GM21529 (cell line): ENCODE results near the gene UBASH3B.
A peak's percentile ranks its signal among the peaks of the same experiment; 100 is the strongest.
"Not testable (repeated sequence)": the region's sequence is repeated elsewhere in the genome, so short reads cannot be mapped to it uniquely, and the experiment has no call there.

Source experiments
- ATAC-seq: cut with Tn5 transposase; IDR thresholded peaks from one replicate; pipeline ENCODE4 v1.9.1; 2021; ENCODE audit not compliant: unreplicated experiment

Gene UBASH3B

DNA sequence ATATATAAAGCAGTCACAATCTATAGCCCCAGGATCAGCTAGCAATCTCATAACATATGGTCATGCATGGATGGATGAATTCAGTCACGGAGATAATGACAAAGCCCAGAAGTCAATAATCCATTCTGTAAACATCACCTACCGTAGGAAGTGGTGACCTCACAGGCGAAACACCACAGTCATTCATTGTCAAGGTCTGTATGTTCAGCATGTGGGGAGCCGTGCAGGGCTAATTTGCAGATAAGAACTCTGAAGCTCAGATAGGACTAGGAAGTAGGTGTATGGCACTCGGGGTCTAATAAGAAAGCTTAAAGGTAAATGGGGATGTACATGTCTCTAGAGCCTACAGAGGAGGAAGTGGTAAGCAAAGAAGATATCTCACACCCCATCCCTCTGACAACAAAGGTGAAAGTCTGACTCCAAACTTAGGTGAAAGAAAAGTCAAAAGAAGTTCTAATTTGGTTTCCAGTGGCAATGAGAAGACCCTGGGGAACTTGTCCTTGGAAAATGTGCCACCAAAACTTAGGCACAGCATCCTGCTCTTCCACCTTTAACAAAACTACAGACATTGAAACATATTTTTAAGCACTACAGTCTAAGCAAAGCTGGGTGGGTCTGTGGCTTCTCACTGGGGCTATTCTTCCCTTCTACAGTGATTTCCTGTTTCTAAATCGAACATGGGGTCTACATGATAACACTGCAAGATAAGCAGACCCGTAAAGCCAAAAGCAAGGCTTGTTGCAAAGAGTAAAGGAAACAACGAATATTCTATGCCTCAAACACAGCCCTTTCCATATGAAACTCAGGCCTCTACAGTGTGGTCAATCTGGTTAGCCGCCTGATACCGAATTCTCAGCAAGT, 188.0 kb downstream of the UBASH3B start:
- ATAC-seq = peak; percentile 68

DNA sequence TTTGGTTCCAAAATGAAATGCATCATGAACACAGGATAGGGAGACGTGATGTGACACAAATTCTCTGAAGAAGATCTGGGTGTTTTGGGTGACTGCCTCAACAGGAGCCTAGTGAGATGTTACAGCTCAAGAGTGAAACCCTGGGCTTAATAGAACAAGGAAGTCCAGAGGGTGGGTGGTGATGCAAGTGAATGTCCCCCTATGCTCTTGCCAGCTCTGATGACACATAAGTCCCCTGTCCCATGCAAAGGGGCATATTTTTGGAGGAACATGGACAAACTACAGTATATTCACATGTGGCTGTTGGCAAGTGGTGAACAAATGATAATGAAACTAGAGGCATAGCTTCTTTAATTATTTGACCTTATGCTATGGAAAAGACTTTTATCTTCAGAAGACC, 191.9 kb downstream of the UBASH3B start:
- ATAC-seq = no peak

DNA sequence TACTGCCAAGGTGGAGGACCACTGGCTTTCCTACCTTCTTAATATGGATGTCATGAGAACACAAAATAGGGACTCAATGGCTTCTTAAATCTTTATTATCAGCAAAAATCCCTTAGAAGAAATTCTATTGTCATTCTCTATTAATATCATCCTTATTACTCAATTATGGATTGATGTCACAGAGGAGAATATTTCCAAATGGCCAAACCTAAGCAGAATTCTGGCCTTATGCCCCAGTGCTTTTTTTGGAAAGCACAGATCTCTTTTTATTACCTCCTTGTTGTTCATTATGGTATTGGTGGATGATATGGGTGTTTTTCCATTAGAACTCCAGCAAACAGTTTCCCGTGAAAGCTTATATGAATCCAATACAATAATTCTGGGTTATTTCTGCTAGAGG, 192.7 kb downstream of the UBASH3B start:
- ATAC-seq = no peak

DNA sequence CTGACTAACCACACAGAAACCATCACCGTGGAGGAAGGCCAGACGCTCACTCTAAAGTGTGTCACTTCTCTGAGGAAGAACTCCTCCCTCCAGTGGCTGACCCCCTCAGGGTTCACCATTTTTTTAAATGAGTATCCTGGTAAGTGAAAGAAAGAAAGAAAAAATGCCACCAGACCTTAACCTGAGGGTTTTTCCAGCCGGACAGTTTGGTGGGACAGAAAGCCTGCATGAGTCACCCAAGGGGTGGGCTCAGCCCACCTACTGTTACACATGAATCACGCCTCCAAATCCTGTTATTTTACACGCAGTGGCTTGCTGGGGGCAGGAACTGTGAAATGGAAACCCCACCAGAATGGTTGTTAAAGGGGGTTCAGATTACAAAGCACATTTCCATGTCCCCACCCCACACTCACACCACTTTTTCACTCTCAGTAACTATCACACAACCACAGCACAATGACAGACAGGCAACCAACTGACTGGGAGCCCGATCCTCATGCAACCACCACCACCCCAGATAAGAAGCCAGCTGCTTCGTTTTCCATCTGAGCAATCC, 194.6 kb downstream of the UBASH3B start:
- ATAC-seq = no peak

DNA sequence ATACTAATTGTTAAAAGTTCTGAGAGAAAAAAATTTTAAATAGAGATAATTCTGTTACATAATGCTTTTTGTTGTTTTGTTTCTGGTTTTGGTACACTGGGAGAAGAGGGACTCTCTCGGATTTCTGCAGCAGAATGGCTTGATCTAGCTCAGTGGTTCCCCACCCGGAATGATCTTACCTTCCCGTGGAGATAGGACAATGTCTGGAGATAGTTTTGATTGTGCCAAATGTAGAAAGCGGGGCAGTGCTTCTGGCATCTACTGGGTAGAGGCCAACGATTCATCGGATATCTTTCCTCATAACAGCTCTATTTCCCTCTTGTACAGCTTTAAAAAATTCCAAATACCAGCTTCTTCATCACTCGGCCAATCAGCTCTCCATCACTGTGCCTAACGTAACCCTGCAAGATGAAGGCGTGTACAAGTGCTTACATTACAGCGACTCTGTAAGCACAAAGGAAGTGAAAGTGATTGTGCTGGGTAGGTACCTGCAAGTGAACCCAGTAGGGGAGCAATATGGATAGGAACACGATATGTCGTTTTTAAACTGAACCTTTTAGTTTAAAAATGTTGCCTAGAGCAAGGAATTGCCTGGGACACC, 195.9 kb downstream of the UBASH3B start:
- ATAC-seq = peak; percentile 58

DNA sequence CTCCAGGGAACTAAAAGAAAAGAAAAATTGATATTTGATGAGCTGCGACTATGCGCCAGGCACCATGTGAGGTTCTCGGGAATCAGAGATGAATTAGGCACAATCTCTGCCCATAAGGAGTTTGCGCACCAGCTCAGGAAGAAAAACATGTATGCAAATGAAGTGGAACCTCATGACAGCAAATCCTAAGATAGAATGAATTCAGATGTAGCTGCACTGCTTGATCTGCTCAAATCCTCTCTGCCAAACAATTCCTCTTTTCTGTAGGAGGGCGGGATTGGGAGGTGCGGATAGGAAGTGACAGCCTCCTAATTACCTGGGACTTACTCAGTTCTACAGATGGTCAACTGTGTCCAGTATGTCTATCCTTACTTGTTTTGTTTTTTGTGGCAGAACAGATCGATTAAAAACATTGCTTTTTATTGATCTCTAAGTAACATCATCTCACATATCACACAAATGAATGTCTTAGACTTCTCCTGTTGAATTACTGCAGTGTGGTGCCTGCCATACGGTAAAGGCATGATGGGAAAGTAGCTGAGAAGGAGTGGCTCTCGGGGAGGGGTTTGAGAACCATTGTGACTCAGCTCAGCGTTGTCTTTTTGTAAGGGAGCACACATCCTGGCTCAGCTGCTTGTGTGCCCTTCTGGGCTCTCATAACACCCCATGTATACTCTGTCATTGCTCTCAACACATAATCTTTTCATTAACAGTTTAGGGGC, 196.7 kb downstream of the UBASH3B start:
- no peak for ATAC-seq

DNA sequence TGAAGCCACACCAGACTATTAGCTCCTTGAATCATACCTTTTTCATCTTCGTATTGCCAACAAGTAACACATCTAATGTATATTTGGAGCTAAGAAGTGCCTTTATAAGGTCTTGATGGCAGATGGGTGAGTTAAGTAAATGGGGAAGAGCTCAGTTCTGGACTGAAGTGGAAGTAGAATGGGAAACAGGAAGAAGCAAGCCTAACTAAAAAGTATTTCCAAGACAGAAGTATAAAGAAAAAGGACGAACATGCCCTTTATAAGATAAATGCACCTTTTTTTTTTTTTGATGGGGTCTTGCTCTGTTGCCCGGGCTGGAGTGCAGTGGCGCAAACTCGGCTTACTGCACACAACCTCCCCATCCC, 197.3 kb downstream of the UBASH3B start:
- ATAC-seq = no peak

DNA sequence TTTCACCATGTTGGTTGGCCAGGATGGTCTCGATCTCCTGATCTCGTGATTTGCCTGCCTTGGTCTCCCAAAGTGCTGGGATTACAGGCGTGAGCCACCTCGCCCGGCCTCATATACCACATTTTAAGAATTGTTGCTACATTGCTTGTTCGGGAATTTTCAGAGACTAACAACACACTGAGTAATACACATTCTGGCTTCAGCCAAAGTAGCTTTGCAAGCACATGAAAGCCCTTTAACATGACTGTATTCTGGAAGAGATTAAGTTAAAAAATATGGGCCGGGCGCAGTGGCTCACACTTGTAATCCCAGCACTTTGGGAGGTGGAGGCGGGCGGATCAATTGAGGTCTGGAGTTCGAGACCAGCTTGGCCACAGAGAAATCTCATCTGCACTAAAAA, 197.7 kb downstream of the UBASH3B start:
- no peak for ATAC-seq

DNA sequence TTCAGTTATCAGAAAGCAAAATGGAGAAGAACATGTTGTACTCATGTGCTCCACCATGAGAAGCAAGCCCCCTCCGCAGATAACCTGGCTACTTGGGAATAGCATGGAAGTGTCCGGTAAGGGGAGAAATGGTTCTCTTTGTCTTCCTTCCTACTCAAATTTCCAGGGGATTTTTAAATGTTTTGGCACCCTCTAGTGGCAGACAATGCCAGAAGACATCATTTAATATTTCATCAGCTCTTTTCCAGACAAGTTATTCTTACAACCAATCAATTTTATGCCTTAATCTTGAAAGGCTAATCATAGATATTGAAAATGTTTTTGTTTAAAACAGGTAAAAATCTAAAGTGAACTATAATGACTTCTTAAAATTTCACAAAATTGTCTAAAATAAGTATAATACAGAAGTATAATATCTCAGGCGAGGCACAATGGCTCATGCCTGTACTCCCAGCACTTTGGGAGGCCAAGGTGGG, 198.5 kb downstream of the UBASH3B start:
- no peak for ATAC-seq

DNA sequence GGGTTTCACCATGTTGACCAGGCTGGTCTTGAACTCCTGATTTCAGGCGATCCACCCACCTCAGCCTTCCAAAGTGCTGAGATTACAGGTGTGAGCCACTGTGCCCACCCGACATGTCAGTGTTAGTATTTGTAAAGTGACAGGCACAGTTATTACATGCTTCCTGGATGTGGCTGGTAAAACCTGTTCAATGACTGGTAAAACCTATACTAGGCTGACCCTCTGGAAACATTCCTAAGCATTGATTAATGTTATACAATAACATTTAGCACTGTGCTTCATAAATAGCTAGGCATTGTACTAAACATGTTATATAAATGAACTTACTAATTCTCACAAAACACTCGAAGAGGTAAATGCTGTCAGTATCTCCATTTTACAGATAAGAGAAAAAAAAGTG, 206.1 kb downstream of the UBASH3B start:
- ATAC-seq = no peak

DNA sequence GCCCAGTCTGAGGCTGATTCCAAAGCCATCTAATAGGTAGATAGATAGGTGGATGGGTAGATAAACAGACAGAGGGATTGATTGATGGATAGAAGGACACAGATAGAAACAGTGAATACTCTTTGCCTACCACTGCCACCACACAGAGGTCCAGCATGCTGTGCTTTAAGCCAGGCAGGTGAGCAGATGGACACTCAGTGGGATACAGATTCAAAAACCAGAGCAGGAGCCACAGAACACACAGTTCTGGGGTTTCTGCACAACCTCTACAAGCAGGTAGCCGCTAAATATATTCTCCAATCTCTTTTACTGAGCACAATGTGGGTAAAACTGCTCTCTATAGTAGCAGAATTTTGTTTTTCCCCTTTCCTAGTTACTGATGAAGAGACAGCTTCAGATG, 206.6 kb downstream of the UBASH3B start:
- ATAC-seq = no peak

DNA sequence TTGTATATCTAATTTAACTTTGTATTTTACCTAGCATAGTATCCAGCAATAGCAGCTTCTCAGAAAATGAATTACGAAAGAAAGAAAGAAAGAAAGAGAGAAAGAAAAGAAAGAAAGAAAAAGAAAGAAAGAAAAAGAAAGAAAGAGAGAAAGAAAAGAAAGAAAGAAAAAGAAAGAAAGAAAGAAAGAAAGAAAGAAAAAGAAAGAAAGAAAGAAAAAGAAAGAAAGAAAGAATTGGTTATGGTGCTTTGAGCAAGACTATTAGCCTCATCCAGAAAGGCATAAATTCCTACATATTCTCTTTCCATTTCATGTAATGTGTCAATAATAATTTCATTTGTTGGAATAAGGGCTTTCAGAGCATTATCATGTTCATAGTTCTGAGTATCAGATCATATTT, 207.6 kb downstream of the UBASH3B start:
- ATAC-seq = not testable (repeated sequence)

DNA sequence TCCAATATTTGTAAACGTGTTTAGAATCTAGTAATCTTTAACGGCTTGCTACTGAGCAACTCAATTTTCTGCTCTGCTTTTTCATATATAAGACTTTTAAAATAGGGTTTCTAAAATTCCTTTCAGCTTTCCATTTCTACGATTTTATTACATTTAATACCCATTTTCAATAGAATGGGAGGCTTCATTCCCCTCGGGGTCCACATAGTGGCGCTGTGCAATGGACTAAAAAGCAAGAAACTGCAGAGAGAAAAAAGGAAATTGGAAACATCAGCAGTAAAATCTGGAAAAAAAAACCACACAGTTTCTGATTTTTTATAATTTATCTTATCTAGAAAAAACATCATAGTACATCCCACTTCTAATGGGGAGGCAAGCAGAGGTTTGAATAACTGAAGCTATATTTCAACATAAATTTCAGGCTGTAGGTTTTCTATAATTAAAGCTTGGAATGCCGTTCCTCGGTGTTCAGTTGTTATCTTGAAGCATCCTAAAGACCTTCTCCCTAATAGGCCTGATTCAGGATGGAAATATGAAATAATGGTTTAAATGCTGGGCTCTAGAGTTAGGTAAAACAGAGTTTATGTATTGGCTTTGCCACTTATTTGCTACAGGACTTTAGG, 208.3 kb downstream of the UBASH3B start:
- ATAC-seq = no peak
